HCT116 (cell line): Measurements from ENCODE around the gene CDC42BPA. TPM values are rescaled to one million over a fixed set of nuclear protein-coding genes. Genes with fewer than 3 reads are reported as not detected.

ENCODE experiments used
- ATAC-seq: fragments of 200-7000 bp; cut with Tn5 transposase; 2 replicates; pipeline ENCODE4 v1.9.1; 2020; ENCODE audit warnings: mild to moderate bottlenecking, moderate library complexity
- BruUV-seq: library from RNA; stranded (reverse); fragments of 400-500 nt; replicated peaks from 2 replicates; lab custom pipeline; 2021; lab: Mats Ljungman, UMichigan
- CTCF ChIA-PET: fragments of 300-600 bp; sonication (Branson Sonifier 250); formaldehyde crosslinking; loops from one replicate; lab custom pipeline; 2021; ENCODE audit warnings: antibody characterized with exemption; lab: Charles Lee
- POLR2A ChIA-PET: fragments of 300-600, 350-600 bp; sonication (Branson Sonifier 250); formaldehyde crosslinking; loops from one replicate; lab custom pipeline; 2021; ENCODE audit warnings: antibody characterized with exemption; lab: Charles Lee
- RAD21 ChIA-PET, 2 experiments: fragments of 300-600 bp; sonication (Branson Sonifier 250); formaldehyde crosslinking; loops; one replicate each; lab custom pipeline; 2023; ENCODE audit warnings: low total read pairs in 2 of 2; ENCODE audit not compliant: uncharacterized antibody in 2 of 2, unreplicated experiment in 2 of 2, low non-redundant PET in 1 of 2; lab: Charles Lee
- DNase-seq: peaks from one replicate; pipeline ENCODE4 v3.0.0-alpha.2; 2010; ENCODE audit warnings: low read depth, low spot score
- H2AFZ ChIP-seq: fragments of 200-600 bp; shearing (Covaris generic), sonication (generic); 2 replicates; pipeline ENCODE4 v1.6.1; 2017; ENCODE audit warnings: low read depth, mixed run types, mixed read lengths, antibody characterized with exemption, low read length; ENCODE audit not compliant: poor library complexity, severe bottlenecking
- H3K27ac ChIP-seq: 2 replicates; pipeline ENCODE4 v1.5.1; 2012; ENCODE audit warnings: low read depth, low read length
- H3K27me3 ChIP-seq: fragments of 200-600 bp; sonication (generic); 2 replicates; pipeline ENCODE4 v1.6.1; 2016; ENCODE audit warnings: mixed run types, low read length, mixed read lengths; ENCODE audit not compliant: insufficient read depth
- H3K36me3 ChIP-seq, 2 experiments: fragments of 200-500 bp in 1 of 2; fragments of 200-600 bp in 1 of 2; sonication (Bioruptor generic) in 1 of 2; sonication (generic) in 1 of 2; 2 replicates each; pipeline versions ENCODE4 v1.5.1 to v1.6.1; 2014 to 2016; ENCODE audit warnings: low read length in 2 of 2, inconsistent platforms in 1 of 2, mixed read lengths in 1 of 2, mixed run types in 1 of 2; ENCODE audit not compliant: insufficient read depth in 2 of 2, control insufficient read depth in 1 of 2
- H3K4me1 ChIP-seq, 2 experiments: fragments of 200-600 bp in 1 of 2; sonication (generic) in 1 of 2; 2 replicates each; pipeline versions ENCODE4 v1.5.1 to v1.6.1; 2012 to 2017; ENCODE audit warnings: low read length in 2 of 2, inconsistent platforms in 1 of 2, mild to moderate bottlenecking in 1 of 2, mixed read lengths in 1 of 2, mixed run types in 1 of 2, moderate library complexity in 1 of 2; ENCODE audit not compliant: insufficient read depth in 2 of 2, control insufficient read depth in 1 of 2
- H3K4me2 ChIP-seq: fragments of 200-600 bp; sonication (generic); 2 replicates; pipeline ENCODE4 v1.6.1; 2017; ENCODE audit warnings: mixed run types, low read length, mixed read lengths
- H3K4me3 ChIP-seq, 2 experiments: fragments of 200-600 bp in 1 of 2; sonication (generic) in 1 of 2; replicated peaks in 1 of 2; 2 replicates each; pipeline ENCODE4 v1.5.1; 2011 to 2016; ENCODE audit warnings: low read length in 2 of 2, control low read depth in 1 of 2, low read depth in 1 of 2, mild to moderate bottlenecking in 1 of 2, mixed read lengths in 1 of 2, mixed run types in 1 of 2
- H3K79me2 ChIP-seq: fragments of 200-600 bp; sonication (generic); 2 replicates; pipeline ENCODE4 v1.6.1; 2017; ENCODE audit warnings: mild to moderate bottlenecking, mixed run types, low read length, moderate library complexity, mixed read lengths; ENCODE audit not compliant: insufficient read depth
- H3K9ac ChIP-seq: fragments of 200-600 bp; sonication (generic); 2 replicates; pipeline ENCODE4 v1.6.1; 2016; ENCODE audit warnings: low read length, mixed read lengths
- H3K9me2 ChIP-seq: fragments of 200-600 bp; sonication (generic), shearing (Covaris generic); 2 replicates; pipeline ENCODE4 v1.6.1; 2017; ENCODE audit warnings: mixed run types, mild to moderate bottlenecking, moderate library complexity; ENCODE audit not compliant: insufficient read depth
- H3K9me3 ChIP-seq, 2 experiments: fragments of 200-500 bp in 1 of 2; fragments of 200-600 bp in 1 of 2; sonication (Bioruptor generic) in 1 of 2; sonication (generic) in 1 of 2; 2 replicates each; pipeline ENCODE4 v1.6.1; 2014 to 2017; ENCODE audit warnings: low read length in 2 of 2, mixed read lengths in 2 of 2, inconsistent platforms in 1 of 2, low read depth in 1 of 2, mild to moderate bottlenecking in 1 of 2, mixed run types in 1 of 2, moderate library complexity in 1 of 2; ENCODE audit not compliant: control insufficient read depth in 1 of 2, insufficient read depth in 1 of 2
- H4K20me1 ChIP-seq: fragments of 200-600 bp; sonication (generic), shearing (Covaris generic); 2 replicates; pipeline ENCODE4 v1.6.1; 2017; ENCODE audit warnings: mixed run types, mild to moderate bottlenecking, moderate library complexity; ENCODE audit not compliant: insufficient read depth
- CBX3 ChIP-seq: IDR thresholded peaks from 2 replicates; pipeline ENCODE4 v1.6.1; 2012; ENCODE audit warnings: low read depth
- EGR1 ChIP-seq: IDR thresholded peaks from 2 replicates; pipeline ENCODE4 v1.6.1; 2012; ENCODE audit warnings: low read depth
- EZH2phosphoT487 ChIP-seq: fragments of 200-600 bp; IDR thresholded peaks from 2 replicates; pipeline ENCODE4 v1.6.1; 2018; ENCODE audit warnings: antibody characterized with exemption, borderline replicate concordance
- JUND ChIP-seq: IDR thresholded peaks from 2 replicates; pipeline ENCODE4 v1.6.1; 2012
- RAD21 ChIP-seq: IDR thresholded peaks from 2 replicates; pipeline ENCODE4 v1.6.1; 2012; ENCODE audit warnings: low read depth, mild to moderate bottlenecking
- SIN3A ChIP-seq: IDR thresholded peaks from 2 replicates; pipeline ENCODE4 v1.6.1; 2012; ENCODE audit warnings: low read depth
- SP1 ChIP-seq: IDR thresholded peaks from 2 replicates; pipeline ENCODE4 v1.6.1; 2012; ENCODE audit warnings: low read depth
- YY1 ChIP-seq: IDR thresholded peaks from 2 replicates; pipeline ENCODE4 v1.6.1; 2011; ENCODE audit warnings: low read length, low read depth, moderate library complexity, mild to moderate bottlenecking; ENCODE audit not compliant: insufficient replicate concordance; ENCODE audit errors: extremely low read depth
- ZNF274 ChIP-seq: fragments of 200-500 bp; sonication (Bioruptor generic); IDR thresholded peaks from 2 replicates; pipeline ENCODE4 v1.6.1; 2014; ENCODE audit warnings: mild to moderate bottlenecking, low read depth, low read length, inconsistent platforms
- intact Hi-C: fragments of 100-400 bp; cut with micrococcal nuclease; formaldehyde crosslinking; loops from 2 replicates; pipeline ENCODE4 v1.10.0; 2022
- total RNA-seq: library from RNA; stranded (reverse); gene quantifications from one replicate; pipeline ENCODE4 v1.2.1, GENCODE V29; 2021; ENCODE audit not compliant: unreplicated experiment
- TF ChIP-seq, protein P1 (sequence below): IDR thresholded peaks from 2 replicates; pipeline ENCODE4 v1.6.1; 2011; ENCODE audit warnings: mild to moderate bottlenecking, low read length, moderate library complexity; ENCODE audit not compliant: insufficient replicate concordance; ENCODE audit errors: extremely low read depth
- TF ChIP-seq, protein P2 (sequence below): IDR thresholded peaks from 2 replicates; pipeline ENCODE4 v1.6.1; 2012; ENCODE audit warnings: low read depth
- TF ChIP-seq, protein P3 (sequence below): IDR thresholded peaks from 2 replicates; pipeline ENCODE4 v1.6.1; 2012
- TF ChIP-seq, protein P4 (sequence below): IDR thresholded peaks from 2 replicates; pipeline ENCODE4 v1.6.1; 2012

Gene CDC42BPA
- total RNA-seq, 1 experiment from 2014 or later = 44.0 TPM

DNA sequence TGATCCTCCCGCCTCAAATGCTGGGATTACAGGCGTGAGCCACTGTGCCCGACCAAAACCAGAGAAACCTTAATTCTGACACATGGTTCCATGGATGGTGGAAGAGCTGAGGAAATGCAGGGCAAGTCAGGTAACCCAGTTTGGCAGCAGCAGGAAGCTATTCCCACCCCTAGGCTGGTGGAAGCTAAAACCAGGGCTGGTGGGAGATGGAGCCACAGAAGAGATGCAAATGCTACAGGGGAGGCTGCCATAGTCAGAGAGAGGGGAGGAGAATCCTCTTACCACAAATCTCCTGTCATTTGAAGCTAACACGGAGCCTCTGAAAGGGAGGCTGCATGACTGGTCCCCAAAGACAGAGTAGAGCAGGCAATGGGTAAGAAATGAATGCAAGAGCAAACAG, 4.1 kb upstream of the CDC42BPA start (continued):
- TF ChIP-seq, protein P1, sequence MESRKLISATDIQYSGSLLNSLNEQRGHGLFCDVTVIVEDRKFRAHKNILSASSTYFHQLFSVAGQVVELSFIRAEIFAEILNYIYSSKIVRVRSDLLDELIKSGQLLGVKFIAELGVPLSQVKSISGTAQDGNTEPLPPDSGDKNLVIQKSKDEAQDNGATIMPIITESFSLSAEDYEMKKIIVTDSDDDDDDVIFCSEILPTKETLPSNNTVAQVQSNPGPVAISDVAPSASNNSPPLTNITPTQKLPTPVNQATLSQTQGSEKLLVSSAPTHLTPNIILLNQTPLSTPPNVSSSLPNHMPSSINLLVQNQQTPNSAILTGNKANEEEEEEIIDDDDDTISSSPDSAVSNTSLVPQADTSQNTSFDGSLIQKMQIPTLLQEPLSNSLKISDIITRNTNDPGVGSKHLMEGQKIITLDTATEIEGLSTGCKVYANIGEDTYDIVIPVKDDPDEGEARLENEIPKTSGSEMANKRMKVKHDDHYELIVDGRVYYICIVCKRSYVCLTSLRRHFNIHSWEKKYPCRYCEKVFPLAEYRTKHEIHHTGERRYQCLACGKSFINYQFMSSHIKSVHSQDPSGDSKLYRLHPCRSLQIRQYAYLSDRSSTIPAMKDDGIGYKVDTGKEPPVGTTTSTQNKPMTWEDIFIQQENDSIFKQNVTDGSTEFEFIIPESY = no peak
- TF ChIP-seq SP1 (no peak), SIN3A (no peak), ZNF274 (no peak), EZH2phosphoT487 (no peak)
- TF ChIP-seq, protein P2, sequence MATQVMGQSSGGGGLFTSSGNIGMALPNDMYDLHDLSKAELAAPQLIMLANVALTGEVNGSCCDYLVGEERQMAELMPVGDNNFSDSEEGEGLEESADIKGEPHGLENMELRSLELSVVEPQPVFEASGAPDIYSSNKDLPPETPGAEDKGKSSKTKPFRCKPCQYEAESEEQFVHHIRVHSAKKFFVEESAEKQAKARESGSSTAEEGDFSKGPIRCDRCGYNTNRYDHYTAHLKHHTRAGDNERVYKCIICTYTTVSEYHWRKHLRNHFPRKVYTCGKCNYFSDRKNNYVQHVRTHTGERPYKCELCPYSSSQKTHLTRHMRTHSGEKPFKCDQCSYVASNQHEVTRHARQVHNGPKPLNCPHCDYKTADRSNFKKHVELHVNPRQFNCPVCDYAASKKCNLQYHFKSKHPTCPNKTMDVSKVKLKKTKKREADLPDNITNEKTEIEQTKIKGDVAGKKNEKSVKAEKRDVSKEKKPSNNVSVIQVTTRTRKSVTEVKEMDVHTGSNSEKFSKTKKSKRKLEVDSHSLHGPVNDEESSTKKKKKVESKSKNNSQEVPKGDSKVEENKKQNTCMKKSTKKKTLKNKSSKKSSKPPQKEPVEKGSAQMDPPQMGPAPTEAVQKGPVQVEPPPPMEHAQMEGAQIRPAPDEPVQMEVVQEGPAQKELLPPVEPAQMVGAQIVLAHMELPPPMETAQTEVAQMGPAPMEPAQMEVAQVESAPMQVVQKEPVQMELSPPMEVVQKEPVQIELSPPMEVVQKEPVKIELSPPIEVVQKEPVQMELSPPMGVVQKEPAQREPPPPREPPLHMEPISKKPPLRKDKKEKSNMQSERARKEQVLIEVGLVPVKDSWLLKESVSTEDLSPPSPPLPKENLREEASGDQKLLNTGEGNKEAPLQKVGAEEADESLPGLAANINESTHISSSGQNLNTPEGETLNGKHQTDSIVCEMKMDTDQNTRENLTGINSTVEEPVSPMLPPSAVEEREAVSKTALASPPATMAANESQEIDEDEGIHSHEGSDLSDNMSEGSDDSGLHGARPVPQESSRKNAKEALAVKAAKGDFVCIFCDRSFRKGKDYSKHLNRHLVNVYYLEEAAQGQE = no peak
- TF ChIP-seq, protein P3, sequence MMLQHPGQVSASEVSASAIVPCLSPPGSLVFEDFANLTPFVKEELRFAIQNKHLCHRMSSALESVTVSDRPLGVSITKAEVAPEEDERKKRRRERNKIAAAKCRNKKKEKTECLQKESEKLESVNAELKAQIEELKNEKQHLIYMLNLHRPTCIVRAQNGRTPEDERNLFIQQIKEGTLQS = no peak

DNA sequence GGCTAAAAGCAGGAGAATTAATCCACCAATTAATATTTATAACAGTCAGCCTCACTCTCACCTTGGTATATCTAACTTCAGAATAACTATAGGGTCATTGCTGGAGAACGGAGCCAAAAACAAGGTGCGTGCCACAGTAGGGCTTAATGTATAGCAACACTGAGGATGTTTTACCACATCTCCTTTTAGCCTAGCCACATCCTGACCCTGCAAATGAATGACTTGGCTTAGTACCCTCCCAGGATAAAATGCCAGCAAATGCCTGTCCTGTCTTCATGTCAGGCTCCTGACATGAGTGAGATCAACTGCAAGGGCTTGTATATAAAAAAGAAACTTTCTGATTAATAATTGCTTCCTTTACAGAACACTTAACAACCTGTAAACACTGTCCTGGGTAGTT, 2.7 kb upstream of the CDC42BPA start:
- H3K4me2 ChIP-seq = no peak overlapping the region
- TF ChIP-seq EGR1 (no peak), CBX3 (no peak), YY1 (no peak), EZH2phosphoT487 (no peak), JUND (no peak), RAD21 (no peak)
- TF ChIP-seq, protein P4, sequence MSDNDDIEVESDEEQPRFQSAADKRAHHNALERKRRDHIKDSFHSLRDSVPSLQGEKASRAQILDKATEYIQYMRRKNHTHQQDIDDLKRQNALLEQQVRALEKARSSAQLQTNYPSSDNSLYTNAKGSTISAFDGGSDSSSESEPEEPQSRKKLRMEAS = no peak
- TF ChIP-seq, protein P3 = no peak
- ChIA-PET POLR2A (no interaction called here), CTCF (no interaction called here), RAD21 (no interaction called here)
- no peaks in the 10 kb centered on the region for H3K9me3 ChIP-seq
- no peaks in the 10 kb centered on the region for H3K9me2 ChIP-seq
- H4K20me1 ChIP-seq = no peaks in the 10 kb centered on the region
- H2AFZ ChIP-seq = no peak overlapping the region
- ATAC-seq = no peak
- peaks cover 0 to 30% of the 10 kb centered on the region in 2 experiments; a peak in 2 of 4 replicates for H3K4me1 ChIP-seq
- no peak for DNase-seq
- no peak overlapping the region for H3K27ac ChIP-seq
- no peak overlapping the region for H3K4me3 ChIP-seq
- no TSS peak for BruUV-seq
- no peaks in the 10 kb centered on the region for H3K27me3 ChIP-seq
- intact Hi-C loops = no loop called here
- no peak overlapping the region for H3K9ac ChIP-seq
- H3K36me3 ChIP-seq = no peaks in the 10 kb centered on the region
- peaks cover 16% of the 10 kb centered on the region for H3K79me2 ChIP-seq
